Ramos (cell line): Measurements from ENCODE around the gene NME4.

Experiments
- in situ Hi-C: fragments of 300-500 bp; cut with MboI; formaldehyde crosslinking; loops from one replicate; pipeline ENCODE4 v1.14.3; 2022; ENCODE audit warnings: low sequenced_read_pairs; ENCODE audit not compliant: unreplicated experiment

NME4 gene

DNA sequence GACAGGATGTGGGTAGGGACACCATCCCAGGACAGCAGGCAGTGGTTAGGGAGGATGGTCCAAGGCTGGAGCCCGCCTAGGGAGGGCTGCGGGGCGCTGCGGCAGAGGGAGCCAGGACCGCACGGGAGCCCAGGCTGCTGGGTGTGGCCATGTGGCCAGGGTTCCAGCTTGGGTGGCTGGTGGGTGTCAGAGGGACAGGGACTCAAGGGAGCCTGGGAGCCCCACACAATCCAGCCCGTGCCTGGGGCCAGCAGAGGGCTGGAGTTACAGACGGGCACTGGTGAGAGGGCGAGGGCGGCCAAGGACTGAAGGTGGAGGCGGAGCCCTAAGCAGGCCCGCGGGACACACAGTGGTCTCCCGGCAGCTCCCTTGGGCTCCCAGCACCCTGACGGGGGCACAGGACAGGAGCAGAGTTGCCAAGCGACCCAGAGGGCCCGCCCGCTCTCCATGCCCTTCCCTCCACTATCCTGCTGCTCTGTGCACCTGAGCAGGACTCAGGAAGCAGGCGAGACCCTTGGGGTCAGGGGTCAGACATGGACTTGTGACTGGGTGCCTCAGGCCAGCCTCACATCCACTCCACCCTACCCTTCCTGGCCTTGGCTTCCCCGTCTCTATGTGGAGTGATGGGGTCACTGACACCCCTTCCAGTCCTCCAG, 33.8 kb upstream of the NME4 start:
- in situ Hi-C loops = no loop called here

DNA sequence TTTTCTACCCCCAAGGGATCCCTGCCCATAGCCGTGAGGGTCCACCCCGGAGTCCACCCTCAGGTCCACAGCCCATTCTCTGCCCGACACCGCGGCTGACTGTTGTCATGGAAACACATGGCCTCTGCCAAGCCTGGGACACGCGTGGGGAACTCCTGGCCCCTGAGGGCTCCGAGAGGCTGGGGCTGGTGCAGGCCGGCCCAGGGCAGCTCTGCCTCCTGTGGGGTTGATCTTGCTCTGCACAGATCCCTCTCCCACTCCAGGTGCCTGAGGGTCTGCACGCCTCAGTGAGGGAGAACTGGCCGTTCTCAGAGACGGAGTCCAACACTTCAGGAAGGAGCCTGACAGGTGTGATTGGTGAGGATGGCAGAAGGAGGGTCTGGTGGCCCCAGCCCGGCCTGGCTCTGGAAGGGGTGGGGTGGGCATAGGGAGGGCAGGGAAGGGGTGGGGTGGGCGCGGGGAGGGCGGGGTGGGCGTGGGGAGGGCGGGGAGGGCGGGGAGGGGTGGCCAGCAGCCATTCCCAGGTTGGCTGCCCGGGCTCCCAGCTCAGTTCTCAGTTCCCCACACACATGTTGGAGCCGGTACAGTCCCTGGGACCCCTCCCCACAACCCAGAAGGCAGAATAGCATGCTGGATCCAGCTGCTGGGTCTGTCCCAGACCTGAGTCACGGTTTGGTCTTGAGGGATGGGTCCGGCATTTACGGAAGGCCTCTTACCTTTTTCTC, 33.1 kb upstream of the NME4 start:
- in situ Hi-C loops = no loop called here

DNA sequence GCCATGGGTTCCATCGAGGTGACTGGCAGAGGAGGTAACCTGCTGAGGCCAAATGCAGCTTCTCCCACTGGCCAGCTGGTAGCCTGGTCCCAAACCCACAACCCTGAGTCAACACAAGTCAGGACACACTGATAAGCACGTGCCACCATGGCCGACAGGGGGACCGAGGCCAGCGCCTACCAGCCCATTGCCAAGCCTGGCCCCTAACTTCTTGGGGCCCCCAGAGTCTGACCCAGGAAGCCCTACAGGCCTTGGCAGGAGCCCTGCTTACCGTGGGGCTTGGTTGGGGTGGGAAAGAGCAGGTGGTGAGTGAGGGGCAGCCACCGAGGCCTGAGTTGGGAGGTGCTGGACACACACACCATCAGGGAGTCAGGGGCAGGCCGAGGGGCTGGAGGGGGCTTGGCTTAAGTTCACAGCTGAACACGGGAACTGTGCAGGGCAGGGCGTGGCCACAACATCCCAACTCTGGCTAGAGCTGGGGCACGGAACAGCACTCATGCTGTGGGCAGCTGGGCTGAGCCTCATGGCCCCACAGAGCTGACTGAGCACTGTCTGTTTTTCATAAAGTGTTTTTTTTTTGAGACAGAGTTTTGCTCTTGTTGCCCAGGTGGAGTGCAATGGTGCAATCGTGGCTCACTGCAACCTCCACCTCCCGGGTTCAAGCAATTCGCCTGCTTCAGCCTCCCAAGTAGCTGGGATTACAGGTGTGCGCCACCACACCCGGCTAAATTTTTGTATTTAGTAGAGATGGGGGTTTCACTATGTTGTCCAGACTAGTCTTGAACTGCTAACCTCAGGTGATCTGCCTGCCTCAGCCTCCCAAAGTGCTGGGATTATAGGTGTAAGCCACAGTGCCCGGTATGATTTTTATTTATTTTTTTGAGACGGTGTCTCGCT, 32.2 kb upstream of the NME4 start:
- in situ Hi-C loops = no loop called here

DNA sequence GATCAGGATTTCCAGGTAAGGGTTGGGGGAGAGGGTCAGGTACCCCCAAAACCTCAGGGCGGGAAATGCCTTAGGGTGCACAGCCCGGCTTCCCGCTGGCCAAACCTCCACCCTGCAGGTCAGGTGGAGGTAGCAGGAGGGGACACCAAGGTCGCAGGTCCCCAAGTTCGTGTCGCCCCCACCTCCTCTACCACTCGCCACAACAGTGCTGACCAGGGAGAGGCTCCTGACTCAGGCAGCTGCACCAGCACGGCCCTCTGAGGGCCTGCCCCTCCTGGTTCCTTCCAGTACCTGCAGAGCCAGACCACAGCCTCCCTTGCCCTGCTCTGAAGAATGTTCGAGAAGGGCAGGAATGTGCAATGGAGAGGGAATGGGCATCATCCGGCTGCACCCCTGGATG, 30.5 kb upstream of the NME4 start:
- in situ Hi-C loops = no loop called here

DNA sequence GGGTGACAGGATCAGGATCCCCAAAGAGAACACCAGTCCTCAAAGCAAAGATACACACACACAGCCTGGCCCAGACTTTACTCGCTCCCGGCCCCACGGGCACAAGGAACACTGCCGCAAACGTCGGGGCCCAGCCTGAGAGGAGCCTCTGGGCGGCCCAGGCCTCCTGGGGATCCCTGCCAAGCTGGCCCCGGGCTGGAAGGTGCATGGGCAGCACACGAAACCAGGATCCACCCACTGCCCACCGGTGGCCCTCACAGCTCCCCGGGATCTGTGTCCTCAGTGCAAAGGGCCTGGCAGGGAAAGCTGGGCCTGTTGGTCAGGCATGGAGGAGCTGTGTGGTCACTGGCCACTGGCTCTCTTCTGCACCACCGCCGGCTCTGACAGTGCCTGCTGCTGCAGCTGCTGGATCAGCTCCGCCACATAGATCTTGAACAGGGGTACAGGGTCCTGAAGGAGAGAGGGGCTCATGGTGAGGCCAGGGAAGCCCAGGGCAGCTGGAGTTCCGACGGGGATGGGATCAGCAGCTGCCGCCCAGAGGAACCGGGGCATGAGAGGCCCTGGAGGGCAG, 29.6 kb upstream of the NME4 start:
- in situ Hi-C loops = no loop called here

DNA sequence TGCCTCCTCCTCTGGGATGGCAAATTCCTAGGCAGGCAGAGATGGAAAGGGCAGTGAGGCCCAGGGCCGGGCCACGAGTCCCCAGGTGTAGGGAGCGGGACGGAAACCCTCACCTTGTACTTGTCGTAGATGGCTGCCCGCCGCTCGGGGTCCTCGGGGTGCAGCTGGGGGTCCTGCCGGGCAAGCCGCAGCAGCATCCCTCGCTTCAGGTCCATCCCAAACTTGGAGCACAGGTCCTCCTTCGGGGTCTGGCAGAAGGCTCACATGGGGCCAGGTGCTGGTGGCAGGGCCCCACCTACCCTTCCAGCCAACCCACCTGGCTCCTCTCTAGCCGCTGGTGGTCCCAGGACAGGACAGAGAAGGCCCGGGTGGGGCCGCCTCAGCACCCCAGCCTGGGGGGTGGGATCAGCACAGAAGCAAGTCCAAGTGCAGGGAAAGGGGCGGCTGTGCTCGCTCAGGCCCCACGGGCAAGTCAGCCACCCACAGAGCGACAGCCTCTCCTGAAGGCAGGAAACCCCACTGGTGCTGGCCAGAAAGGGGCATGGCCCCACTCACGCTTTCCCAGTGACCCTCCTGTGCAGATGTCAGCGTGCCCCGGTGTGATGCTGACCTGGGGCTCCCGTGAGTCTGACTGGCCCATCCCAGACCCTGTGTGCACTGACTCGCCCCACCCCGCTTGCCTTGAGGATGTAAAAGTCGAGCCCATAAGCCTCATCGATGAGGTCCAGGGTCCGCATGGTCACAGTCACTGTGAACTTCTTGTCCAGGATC, 28.4 kb upstream of the NME4 start:
- in situ Hi-C loops = no loop called here

DNA sequence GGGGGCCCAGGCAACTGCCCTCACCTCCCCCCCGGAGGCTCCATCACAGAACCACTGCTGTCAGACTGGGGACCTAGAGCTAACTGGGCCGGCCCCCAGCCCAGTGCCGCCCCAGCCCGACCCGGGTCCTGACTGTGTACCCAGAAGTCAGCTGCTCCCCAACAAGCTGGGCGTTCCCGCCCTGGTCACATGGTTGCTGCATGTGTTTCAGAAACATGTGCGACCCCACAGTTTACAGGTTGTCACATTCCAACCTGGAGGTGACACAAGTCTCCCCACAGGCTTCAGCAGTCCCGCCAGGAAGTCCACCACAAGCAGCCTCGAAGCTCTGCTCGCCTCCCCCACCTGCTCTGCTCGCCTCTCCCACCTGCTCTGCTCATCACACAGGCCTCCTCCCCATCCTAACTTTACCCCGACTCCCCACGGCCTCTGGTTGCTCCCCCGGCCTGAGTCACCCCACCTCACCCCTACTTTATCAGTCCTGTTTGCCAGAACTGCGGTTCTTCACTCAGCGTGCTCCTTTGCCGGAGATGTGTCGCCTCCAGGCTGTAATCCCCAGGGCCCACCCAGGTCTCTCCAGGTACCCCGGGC, 27.6 kb upstream of the NME4 start:
- in situ Hi-C loops = no loop called here

DNA sequence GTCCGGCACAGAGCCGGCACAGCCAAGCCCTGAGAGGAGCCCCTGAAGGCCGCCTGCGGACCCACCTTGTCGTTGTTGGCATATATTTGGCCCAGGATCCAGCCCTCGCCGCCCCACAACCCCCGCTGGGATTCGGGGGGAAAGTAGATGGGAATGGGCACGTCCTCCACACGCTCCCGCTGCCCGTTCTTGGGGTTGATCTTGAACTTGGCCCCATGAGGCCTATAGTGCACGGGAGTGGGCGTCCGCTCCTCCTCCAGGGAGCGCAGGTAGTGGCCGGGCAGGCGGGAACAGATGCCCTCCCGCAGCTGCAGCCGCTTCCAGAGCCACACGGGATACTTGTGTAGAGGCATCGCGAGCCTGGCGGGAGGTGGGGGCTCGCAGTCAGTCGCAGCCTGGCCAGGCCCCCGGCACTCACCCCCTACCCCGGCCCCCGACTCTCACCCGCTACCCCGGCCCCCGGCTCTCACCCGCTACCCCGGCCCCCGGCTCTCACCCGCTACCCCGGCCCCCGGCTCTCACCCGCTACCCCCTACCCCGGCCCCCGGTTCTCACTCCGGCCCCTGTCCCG, 27.0 kb upstream of the NME4 start:
- in situ Hi-C loops = no loop called here

DNA sequence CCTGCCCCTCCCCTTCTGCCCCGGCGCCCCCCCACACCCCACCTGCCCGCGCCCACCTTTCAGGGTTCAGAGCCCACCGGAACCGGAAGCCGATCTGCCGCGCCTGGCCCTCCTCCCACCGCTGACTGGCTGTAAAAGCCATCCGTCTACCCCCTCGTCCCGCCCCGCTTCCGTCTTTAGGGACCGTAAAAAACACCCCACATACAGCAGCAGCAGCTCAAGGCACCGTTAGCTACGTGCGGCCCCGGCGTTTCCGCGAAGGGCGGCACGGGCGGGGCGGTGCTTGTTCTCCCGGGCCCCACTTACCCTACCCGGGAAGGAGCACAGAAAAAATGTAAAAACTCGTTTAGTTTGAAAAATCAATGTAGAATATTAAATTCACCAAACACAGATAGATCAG, 26.6 kb upstream of the NME4 start, which contains the start of gene MRPL28:
Gene MRPL28, minus strand, starts transcription at position 96 of the 400 bp plus-strand sequence. CDS start 320 bp downstream, outside the sequence.
- in situ Hi-C loops = no loop called here

DNA sequence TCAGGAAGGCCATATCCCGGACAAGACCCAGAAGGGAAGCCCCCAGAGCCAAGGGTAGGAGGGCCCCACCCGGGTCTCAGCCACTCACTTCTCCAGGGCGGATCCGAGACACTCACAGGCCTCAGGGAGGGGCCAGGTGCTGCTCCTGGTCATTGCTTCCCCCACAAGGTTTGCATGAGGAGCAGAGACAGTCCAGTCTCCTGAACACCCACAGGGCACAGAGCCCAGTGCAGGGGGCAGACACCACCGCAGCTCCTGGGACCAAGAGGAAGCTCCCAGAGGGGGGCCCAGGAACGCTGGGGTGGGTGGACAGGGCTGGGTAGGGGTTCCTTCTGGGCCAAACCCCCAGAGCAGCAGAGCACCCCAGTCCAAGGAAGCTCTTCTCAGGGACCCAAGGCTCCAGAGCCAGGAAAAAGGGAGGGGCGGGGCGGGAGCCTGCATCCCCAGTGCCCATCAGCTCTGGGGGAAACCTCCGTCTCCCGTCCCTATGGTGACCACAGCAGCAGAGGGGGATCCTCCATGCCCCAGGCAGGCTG, 26.0 kb upstream of the NME4 start:
- in situ Hi-C loops = no loop called here

DNA sequence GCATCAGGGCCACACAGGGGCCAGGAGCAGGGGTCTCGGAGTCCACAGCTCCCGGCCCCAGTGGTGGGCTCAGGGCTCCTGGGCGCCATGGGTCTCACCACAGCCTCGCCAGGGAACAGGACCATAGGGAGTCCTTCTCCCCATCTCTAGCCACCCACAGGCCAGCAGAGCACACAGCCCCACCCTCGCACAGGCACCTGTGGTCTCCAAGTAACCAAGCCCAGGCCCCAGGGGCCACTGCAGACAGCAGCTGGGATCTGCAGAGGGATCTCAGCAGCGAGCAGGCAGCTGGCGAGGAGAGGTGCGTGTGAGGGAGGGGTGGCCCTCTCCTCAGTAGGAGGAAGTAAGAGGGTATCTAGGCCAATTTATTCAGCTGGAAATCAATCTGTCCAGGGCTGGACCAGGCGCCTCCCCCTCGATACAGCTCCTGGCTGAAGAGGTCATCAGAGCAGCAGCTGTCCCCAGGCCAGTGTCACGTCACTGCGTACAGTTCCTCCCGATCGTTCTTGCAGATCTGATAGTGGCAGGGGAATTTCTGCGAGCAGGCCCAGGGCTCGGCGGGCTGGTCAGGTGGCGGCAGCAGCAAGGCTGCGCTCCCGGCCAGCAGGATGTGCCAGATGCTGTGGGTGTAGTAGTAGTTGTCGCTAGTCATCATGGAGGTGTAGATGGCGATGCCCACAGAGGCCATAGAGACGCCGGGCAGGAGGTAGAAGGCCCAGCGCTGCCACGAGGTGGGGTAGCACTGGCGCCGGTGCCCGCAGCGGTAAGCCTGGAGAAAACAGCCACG, 25.3 kb upstream of the NME4 start:
- in situ Hi-C loops = no loop called here

DNA sequence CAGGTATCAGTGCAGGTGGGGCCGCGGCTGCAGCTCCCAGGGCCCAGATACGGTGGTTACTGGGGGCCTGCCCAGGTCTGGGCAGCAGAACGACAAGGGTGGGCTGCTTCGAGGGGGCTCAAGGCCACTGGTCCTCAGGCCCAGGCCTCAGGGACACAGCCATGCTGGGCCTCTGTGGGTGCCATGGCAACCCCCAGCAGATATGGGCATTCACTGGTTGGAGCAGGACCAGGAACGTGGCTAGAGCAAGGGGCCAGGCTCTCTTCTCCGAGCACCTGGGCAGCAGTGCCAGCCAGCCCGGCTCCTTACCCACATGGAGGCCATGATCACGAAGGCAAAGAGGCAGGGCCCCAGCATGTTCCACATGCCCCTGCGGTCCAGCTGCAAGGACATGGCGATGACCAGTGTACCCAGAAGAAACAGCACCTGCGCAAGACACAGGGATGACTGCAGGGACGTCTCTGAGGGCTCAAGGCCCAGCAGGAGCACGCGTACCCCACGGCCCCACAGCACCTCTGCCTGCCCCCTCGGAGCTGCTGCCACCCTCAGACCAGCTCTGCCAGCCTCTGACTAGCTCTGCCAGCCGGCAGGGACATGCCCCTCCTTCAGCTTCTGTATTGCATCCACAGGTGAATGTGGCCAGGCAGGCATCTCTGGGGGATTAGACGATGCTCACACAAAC, 24.6 kb upstream of the NME4 start:
- in situ Hi-C loops = no loop called here

DNA sequence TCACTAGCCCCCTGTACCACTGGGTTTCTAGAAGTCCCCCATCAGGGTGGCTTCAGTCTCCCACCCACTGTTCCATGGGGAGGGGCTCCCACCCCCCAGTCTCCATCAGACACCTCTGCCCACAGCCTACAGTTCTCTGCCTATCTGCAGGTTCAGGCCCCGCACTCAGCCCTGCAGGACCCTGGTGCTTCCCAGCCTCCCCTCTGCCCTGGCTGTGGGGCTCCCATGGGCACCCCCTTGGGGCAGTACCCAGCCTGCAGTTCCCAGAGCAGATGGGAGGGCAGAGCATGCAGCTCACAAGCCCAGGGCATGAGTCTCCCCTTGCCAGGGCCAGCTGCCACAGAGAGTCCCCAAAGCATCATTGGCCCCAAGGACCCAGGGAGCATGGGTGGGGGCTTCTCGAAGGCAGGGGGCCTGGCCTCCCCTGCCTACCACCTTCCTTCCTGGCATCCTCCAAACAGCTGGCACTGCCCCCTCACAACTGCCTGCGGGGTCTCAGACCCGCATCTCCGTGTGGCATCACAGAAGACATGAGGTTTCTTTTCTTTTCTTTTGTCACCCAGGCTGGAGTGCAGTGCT, 23.9 kb upstream of the NME4 start:
- in situ Hi-C loops = no loop called here

DNA sequence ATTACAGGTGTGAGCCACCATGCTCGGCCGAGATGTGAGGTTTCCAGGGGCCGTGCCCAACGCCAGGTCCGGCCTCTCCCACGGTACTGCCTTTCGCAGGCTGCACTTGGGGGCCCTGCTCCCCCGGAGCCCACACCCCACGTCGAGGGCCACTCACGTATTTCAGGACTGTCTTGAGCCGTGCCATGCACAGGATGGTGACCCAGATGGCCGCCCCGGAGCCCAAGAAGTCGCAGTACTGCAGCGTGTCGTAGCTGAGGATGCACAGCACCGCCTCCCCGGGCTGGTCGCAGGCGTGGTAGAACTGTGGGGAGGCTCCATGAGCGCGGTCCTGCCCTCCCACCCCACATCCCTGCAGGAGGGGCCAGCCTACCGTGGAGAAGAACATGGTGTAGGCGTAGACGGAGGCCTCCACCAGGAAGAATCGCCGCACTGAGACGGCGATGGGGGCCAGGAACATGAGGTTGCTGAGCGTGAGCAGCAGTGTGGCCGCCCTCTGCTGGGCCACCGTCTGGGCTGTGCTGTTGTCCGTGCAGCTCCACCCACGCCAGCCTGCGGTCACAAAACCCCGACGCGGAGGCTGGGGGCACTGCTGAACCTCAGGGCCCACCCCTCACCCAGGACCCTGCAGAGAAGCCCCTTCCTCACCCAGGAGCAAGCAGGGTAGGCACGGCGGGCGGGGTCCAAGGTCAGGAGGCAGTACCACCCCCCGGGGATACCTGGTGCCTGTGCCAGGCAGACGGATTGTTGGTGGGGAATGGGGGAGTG, 23.0 kb upstream of the NME4 start:
- in situ Hi-C loops = no loop called here

DNA sequence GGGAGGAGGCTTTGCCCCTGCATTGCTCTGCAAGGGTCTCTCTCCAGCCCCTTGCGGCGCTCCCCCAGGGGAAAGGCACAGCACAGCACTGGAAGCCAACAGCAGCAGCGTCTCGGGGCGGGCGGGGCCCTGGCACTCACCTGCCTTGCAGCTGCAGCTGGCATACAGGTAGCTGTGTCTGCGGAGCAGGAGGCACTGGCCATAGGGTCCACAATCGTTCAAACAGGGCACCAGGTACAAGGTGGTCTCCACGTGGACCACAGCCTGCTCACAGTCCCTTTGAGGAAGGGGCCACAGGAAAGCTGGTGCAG, 22.4 kb upstream of the NME4 start:
- in situ Hi-C loops = no loop called here

DNA sequence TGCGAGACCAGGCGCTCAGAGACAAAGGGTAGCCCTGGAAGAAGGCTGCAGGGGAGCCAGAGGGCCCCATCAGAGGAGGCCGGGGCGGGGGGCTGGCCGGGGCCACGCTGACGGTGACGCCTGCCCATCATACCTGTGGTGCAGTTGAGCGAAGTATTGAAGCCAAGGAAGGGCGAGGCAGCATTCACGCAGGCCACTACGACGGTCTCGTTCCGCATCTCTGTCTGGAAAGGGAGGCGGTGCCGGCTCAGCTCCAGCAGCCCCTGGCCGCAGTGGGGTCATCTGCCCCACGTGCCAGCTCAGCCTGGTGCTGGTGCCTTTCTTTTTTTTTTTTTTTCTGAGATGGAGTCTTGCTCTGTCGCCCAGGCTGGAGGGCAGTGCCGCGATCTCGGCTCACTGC, 21.8 kb upstream of the NME4 start:
- in situ Hi-C loops = no loop called here
